Muscle of back (tissue), 11 donors: Measurements from ENCODE around the gene MRGPRX2. TPM values are rescaled to one million over a fixed set of nuclear protein-coding genes. Genes with fewer than 3 reads are reported as not detected.

Experiments
- DNase-seq, 3 donors: peaks; one replicate each; pipeline versions ENCODE4 v3.0.0 to v3.0.0-alpha.2; 2013
- polyA plus RNA-seq, 10 donors: library from polyadenylated mRNA; unstranded; fragments of 120-200 nt; gene quantifications; one replicate each; pipeline ENCODE4 v1.2.1, GENCODE V29; 2013; ENCODE audit not compliant: insufficient read length in 10 of 10

MRGPRX2 gene
- polyA plus RNA-seq, 10 donors, result not detected

GRCh38 chr11:19076744-19077589 is 16.4 kb upstream of the MRGPRX2 start:
- DNase-seq, result peak in 2 of 3 donors; percentile 34 to 47

- DNase-seq, result no peak
Measured at GRCh38 chr11:19075636-19076035, 15.1 kb upstream of the MRGPRX2 start.

DNA sequence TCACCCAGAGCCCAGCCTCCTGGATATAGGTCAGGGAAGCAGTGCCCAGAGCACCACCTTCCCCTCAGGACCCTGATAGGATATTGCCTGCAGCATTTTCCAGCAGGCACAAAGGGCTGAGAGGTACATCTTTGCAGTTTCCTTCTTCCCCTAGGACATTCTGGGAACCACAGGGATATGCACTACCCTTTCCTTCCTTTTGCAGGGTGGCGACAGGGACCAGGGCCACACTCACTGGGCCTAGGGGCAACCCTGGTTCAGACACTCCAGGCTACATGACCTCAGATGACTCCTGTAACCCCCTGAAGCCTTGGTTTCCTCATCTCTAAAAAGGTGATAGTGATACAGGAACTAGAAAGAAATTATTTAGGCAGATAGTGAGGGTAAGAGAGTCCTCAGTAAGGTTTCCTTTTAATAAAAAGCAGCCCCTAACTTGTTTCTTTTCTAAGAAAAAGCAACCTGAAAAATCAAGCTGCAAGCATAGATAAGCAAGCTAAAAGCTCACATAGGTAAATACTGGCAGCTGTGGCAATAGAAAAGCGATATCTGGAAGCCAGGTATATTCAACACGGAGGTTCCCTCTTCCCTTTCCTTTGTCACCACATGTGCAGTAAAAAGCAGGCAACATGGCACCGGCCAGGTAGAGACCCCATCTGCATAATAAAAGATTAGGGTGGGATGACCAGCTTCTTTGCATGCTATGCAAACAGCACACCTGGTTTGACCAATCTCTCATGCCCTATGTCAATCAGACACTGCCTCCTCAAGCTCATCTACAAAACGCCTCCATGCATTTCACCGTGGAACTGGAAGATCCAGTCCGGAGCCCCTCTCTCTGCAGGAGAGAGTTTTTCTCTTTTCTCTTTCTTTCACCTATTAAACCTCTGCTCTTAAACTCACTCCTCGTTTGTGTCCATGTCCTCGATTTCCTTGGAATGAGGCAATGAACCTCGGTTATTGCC is 13.2 kb upstream of the MRGPRX2 start:
- no peak for DNase-seq

DNA sequence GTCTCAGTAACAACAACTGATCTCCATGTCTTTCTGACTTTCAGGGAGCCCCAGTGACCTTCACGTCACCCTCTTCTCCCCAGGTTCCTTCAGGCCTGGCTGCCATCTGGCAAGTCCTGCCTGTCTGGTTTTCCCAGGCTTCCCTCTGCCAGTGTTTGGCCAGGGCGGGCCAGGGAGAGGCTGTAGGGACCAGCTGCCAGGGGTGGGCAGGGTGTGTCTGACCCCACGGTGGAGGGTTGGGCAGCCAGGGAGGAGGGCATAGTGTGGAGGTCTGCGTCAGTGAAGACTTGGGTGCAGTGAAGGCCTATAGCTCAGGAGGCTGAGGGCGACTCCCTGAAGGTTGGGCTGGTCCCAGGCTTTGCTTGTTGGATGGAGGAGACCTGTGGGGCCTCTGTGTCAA is 11.9 kb upstream of the MRGPRX2 start:
- DNase-seq, result no peak

- peak; percentile 70 to 86 (median 78) for DNase-seq
Measured at GRCh38 chr11:19071255-19071654, 10.7 kb upstream of the MRGPRX2 start.

DNA sequence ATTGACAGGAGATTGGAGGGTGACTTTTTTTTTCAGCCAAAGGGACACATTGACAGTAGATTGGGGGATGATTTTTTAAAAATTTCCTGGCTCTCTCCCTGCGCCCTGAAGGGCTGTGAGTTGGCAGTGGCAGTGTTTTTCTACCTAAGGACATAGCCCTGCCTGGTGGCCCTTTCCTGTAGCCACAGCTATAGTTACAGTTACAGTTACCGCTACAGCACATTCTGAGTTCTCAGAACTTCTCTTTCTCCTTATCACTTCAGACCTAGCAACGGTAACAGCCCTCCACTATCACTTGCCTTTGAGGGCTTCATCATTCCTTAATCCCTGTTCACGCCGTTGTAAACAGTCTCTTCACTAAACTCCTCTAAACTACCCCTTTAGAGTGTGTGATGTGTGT is 684 bp downstream of the MRGPRX2 start:
- DNase-seq, result no peak

- DNase-seq, result no peak
Measured at GRCh38 chr11:19055905-19056304, 4.6 kb downstream of the MRGPRX2 start.

- DNase-seq, result no peak
Measured at GRCh38 chr11:19055016-19055415, 5.5 kb downstream of the MRGPRX2 start.

DNA sequence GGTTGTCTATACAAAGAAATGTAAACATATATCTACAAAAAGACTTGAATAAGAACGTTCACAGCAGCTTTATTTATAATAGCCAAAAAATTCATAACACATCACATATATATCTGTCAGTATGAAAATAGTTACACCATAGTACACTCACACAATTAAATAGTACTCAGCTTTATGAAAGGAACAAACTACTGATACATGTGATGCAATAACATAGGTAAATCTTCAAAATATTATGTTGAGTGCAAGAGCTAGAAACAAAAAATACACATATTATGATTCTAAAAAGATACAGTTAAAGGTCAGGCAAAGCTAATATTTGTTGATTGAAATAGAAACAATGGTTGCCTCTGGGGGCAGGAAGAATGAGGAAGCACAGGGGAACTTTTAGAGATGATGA is 6.6 kb downstream of the MRGPRX2 start:
- DNase-seq, result no peak

- no peak for DNase-seq
Measured at GRCh38 chr11:19050281-19050680, 10.2 kb downstream of the MRGPRX2 start.

DNA sequence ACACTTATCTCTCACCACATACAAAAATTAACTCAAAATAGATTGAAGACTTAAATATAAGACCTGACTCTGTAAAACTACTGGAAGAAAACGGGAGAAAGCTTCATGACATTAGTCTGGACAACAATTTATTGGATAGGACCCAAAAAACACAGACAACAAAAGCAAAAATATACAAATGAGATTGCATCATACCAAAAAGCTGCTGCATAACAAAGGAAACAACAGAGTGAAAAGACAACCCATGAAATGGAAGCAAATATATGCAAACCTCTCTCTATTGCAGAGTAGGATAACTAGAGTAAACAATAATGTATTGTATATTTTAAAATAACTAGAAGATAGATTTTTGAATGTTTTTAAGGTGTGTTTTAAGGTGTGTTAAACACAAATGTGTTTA is 11.2 kb downstream of the MRGPRX2 start:
- DNase-seq, result no peak

DNA sequence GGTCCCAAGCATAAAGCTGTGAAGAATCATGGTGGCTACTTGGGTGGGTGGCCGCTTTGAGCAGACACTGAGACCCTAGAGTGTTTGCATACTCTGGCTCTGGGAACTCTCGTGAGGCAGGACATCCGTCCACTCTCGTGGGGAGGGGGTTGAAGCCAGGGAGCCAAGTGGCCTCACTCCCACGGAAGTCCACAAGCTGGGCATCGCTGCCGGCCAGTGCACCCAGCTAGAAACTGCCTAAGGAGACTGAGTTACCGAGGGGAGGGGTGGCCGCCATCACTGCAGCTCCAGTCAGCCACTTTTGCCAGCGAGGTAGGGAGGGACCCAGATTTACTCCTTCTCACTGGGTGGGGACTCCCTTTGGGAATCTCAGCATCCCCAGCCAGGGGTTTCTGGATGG is 20.5 kb downstream of the MRGPRX2 start:
- no peak for DNase-seq

DNA sequence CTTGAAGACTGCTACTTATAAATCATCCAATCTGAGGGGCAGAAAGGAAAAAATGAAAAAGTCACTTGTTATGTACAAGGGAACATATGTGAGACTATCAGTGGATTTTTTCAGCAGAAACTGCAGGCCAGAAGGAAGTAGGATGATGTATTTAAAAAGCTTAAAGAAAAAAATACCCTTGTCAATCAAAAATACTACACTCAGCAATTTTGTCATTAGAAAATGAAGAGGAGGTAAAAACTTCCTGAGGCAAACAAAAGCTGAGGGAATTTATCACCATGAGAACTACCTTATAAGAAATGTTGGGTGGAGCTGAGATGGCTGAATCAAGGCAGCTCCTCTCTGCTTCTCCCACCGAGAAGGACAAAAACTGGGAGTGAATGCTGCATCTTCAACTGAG is 21.1 kb downstream of the MRGPRX2 start:
- no peak for DNase-seq

DNA sequence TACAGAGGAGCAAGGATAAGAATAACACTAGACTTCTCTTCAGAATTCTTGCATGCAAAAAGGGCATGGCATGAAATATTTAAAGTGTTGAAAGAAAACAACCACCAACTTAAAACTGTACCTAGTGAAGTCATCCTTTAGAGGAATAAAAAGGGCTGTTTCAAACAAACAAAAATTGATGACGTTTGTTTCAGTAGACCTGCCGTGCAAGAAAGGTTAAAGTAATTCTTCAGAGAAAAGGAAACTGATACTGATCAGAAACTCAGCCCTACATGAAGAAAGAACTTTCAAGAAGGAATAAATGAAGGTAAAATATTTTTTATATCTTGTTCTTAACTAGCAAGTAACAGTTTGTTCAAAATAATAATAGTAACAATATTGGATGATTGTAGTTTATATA is 27.5 kb downstream of the MRGPRX2 start:
- DNase-seq, result no peak

DNA sequence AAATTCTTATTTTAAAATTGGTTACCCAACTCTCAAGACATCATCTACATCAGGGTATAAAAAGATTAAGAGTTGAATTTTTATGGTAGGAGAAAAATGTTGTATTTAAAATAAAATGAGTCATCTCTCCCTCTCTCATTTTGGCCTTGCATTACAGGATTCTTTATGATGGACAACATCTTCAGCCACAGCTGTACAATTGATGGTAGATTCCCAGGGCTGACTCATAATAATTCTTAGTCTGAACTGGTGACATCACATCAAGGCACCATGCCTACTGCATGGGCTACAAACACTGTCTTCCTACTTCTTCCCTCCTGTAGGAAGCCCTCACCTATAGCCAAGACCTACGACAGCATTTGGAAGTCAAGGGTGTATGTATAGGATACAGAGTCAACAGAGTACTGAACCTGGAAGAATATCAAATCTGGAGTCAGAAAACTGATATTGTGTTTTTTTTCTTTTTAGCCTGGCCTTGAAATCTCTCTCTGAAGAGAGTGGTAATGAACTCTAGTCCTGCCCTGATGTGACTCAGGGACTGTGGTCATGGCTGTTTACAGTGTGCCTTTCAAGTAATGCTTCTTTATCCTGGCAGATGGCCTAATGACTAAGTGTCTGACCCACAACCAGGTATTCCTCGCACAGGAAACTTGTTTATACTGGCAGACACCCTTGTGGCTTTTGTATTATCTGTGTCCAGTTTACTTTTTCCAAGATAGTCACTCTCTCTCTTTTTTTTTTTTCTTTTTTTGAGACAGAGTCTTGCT is 32.5 kb downstream of the MRGPRX2 start:
- peak in 1 of 3 donors; percentile 2 for DNase-seq

DNA sequence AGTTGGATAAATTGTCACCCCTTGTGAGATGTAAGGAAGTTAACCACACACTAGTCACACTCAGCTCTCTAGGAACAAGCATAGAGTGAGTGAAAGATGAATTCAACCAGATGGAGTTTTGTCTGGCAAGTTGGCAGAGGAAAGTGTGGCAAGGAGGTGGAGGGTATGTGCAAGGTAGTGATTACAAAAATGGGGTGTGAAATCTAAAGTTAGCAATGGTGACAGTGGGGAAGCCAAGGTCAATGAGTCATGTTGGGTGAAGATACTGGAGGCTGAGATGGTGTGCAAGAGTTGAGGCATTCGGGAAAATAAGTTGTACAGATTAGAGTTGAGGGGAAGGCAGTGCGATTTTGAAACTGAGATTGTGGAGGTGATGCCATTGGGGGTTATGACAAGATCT is 33.7 kb downstream of the MRGPRX2 start:
- DNase-seq, result no peak

GRCh38 chr11:19025481-19026406 is 34.8 kb downstream of the MRGPRX2 start:
- DNase-seq, result no peak

- DNase-seq, result no peak
Measured at GRCh38 chr11:19020831-19021230, 39.7 kb downstream of the MRGPRX2 start.

GRCh38 chr11:19018901-19019300 is 41.6 kb downstream of the MRGPRX2 start:
- no peak for DNase-seq

DNA sequence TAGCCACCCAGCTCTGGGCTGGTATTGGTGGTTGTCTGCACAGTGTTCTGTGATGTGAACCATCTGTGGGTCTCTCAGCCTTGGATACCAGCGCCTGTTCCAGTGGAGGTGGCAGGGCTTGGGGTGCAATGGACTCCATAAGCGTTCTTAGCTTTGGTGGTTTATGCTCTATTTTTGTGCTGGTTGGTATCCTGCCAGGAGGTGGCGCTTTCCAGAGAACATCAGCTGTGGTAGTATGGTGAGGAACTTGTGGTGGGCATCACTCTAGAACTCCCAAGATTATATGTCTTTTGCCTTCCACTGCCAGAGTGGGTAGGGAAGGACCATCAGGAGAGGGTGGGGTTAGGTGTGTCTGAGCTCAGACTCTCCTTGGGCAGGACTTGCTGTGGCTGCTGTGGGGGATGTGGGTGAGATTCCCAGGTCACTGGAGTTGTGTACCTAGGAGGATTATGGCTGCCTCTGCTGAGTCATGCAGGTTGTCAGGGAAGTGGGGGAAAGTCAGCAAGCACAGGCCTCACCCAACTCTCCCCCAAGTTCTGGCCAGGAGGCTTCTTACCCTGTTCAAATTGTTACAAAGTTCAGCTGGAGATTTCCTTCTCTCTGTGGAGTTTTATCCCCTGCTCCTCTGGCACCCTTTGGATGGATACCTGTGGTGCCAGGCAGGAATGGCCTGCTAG is 47.2 kb downstream of the MRGPRX2 start:
- no peak for DNase-seq
